A549 (cell line): ENCODE results near the gene ESPN.

Source experiments
- BHLHE40 ChIP-seq: IDR thresholded peaks from 2 replicates; pipeline ENCODE4 v1.6.1; 2012; ENCODE audit warnings: low read depth, low read length, inconsistent platforms
- CHD2 ChIP-seq: fragments of 150-350 bp; IDR thresholded peaks from 2 replicates; pipeline ENCODE4 v1.6.1; 2014; ENCODE audit warnings: low read length; ENCODE audit not compliant: partially characterized antibody
- EP300 ChIP-seq, 2 experiments: fragments of >200 bp; sonication (Bioruptor Twin); formaldehyde crosslinking; IDR thresholded peaks; 2 replicates in 1 of 2; 3 replicates in 1 of 2; pipeline ENCODE4 v1.6.1; 2016 to 2017
- MYC ChIP-seq: IDR thresholded peaks from 2 replicates; pipeline ENCODE4 v1.6.1; 2012; ENCODE audit warnings: mild to moderate bottlenecking, inconsistent platforms, low read length, improper control_type of control experiment, borderline replicate concordance
- PHF8 ChIP-seq: fragments of 200-600 bp; sonication (generic); IDR thresholded peaks from 2 replicates; pipeline ENCODE4 v1.6.1; 2016; ENCODE audit warnings: low read depth, mild to moderate bottlenecking, antibody characterized with exemption, moderate library complexity, borderline replicate concordance
- POLR2A ChIP-seq: IDR thresholded peaks from 2 replicates; pipeline ENCODE4 v1.6.1; 2012; ENCODE audit warnings: mild to moderate bottlenecking, low read length
- RAD21 ChIP-seq, 2 experiments: fragments of >200 bp in 1 of 2; sonication (Bioruptor Twin) in 1 of 2; formaldehyde crosslinking in 1 of 2; IDR thresholded peaks in 1 of 2; conservative IDR thresholded peaks in 1 of 2; 2 replicates in 1 of 2; 3 replicates in 1 of 2; pipeline ENCODE4 v1.6.1; 2012 to 2018; ENCODE audit warnings: inconsistent platforms in 1 of 2
- SMC3 ChIP-seq: fragments of >200 bp; sonication (Bioruptor Twin); formaldehyde crosslinking; IDR thresholded peaks from 3 replicates; pipeline ENCODE4 v1.6.1; 2018; ENCODE audit warnings: inconsistent platforms
- ZFP36 ChIP-seq: fragments of 450-650 bp; IDR thresholded peaks from 2 replicates; pipeline ENCODE4 v1.6.1; 2014; ENCODE audit warnings: borderline replicate concordance; ENCODE audit not compliant: partially characterized antibody
- TF ChIP-seq, protein P1 (sequence below): fragments of >200 bp; sonication (Bioruptor Twin); formaldehyde crosslinking; IDR thresholded peaks from 3 replicates; pipeline ENCODE4 v1.5.1; 2016
- TF ChIP-seq, protein P2 (sequence below): IDR thresholded peaks from 2 replicates; pipeline ENCODE4 v1.6.1; 2012
- TF ChIP-seq, protein P3 (sequence below): fragments of >200 bp; sonication (Bioruptor Twin); formaldehyde crosslinking; IDR thresholded peaks from 3 replicates; pipeline ENCODE4 v1.6.1; 2016

DNA sequence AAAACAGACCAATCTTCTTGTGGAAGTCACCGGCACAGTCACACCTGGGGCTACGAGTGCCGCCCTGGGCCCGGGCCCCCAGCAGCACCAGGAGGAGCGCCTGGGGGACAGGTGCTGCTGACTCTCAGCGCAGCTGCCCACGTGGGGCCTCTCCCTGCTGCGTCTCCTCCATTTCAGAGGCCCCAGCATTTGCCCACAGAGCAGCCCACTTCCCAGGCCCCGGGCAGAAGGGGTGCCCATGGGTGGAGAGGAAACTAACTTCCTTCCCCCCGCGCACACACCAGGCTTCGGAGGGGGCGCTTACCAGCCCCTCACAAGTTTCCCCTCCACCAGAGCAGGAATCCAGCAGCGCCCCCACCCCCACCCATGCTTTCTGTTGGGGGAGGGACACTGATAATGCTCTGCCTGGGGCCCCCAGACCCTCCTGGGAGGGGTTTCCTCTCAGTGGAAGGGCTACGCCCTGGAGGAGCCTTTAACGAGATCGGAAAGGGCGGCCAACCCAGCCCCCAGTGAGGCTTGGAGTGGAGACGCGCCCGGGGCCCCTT, 41.0 kb downstream of the ESPN start:
- TF ChIP-seq, protein P1, sequence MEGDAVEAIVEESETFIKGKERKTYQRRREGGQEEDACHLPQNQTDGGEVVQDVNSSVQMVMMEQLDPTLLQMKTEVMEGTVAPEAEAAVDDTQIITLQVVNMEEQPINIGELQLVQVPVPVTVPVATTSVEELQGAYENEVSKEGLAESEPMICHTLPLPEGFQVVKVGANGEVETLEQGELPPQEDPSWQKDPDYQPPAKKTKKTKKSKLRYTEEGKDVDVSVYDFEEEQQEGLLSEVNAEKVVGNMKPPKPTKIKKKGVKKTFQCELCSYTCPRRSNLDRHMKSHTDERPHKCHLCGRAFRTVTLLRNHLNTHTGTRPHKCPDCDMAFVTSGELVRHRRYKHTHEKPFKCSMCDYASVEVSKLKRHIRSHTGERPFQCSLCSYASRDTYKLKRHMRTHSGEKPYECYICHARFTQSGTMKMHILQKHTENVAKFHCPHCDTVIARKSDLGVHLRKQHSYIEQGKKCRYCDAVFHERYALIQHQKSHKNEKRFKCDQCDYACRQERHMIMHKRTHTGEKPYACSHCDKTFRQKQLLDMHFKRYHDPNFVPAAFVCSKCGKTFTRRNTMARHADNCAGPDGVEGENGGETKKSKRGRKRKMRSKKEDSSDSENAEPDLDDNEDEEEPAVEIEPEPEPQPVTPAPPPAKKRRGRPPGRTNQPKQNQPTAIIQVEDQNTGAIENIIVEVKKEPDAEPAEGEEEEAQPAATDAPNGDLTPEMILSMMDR = no peak
- TF ChIP-seq RAD21 (conservative IDR thresholded peaks at IDR 0.05 in 1 of 2, IDR thresholded peaks at IDR 0.05 in 1 of 2) (no peak), EP300 (IDR thresholded peaks at IDR 0.05) (no peak), ZFP36 (no peak), SMC3 (no peak), PHF8 (no peak), CHD2 (no peak), BHLHE40 (no peak), POLR2A (no peak), MYC (no peak)
- TF ChIP-seq, protein P2, sequence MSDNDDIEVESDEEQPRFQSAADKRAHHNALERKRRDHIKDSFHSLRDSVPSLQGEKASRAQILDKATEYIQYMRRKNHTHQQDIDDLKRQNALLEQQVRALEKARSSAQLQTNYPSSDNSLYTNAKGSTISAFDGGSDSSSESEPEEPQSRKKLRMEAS = no peak
- TF ChIP-seq, protein P3, sequence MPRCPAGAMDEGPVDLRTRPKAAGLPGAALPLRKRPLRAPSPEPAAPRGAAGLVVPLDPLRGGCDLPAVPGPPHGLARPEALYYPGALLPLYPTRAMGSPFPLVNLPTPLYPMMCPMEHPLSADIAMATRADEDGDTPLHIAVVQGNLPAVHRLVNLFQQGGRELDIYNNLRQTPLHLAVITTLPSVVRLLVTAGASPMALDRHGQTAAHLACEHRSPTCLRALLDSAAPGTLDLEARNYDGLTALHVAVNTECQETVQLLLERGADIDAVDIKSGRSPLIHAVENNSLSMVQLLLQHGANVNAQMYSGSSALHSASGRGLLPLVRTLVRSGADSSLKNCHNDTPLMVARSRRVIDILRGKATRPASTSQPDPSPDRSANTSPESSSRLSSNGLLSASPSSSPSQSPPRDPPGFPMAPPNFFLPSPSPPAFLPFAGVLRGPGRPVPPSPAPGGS = no peak
